SKM-1 treated with dmso at 0.1 percent for 144 hours (cell line): ENCODE measurements around the gene IMPG2.

Experiments
- DNase-seq: peaks from one replicate; lab custom pipeline; 2025; ENCODE audit not compliant: unreplicated experiment; lab: John Stamatoyannopoulos, UW

Gene IMPG2

GRCh38 chr3:101243285-101244211 is 76.8 kb downstream of the IMPG2 start:
- no peak for DNase-seq

- no peak for DNase-seq
Measured at GRCh38 chr3:101240719-101241399, 79.5 kb downstream of the IMPG2 start.

- DNase-seq, result no peak
Measured at GRCh38 chr3:101235048-101235447, 85.3 kb downstream of the IMPG2 start.

- DNase-seq, result no peak
Measured at GRCh38 chr3:101230618-101231017, 89.8 kb downstream of the IMPG2 start.

- no peak for DNase-seq
Measured at GRCh38 chr3:101229681-101230080, 90.7 kb downstream of the IMPG2 start.

GRCh38 chr3:101228441-101228840 is 91.9 kb downstream of the IMPG2 start:
- DNase-seq, result no peak

- no peak for DNase-seq
Measured at GRCh38 chr3:101224739-101225138, 95.6 kb downstream of the IMPG2 start.

GRCh38 chr3:101223016-101223415 is 97.4 kb downstream of the IMPG2 start:
- DNase-seq, result no peak

- DNase-seq, result no peak
Measured at GRCh38 chr3:101219842-101220560, 100.4 kb downstream of the IMPG2 start.

GRCh38 chr3:101217472-101218245 is 102.7 kb downstream of the IMPG2 start:
- no peak for DNase-seq

- DNase-seq, result peak; percentile 7
Measured at GRCh38 chr3:101216710-101217465, 103.5 kb downstream of the IMPG2 start.

GRCh38 chr3:101212730-101213129 is 107.6 kb downstream of the IMPG2 start:
- peak; percentile 53 for DNase-seq

- no peak for DNase-seq
Measured at GRCh38 chr3:101204246-101204645, 116.1 kb downstream of the IMPG2 start.

GRCh38 chr3:101203411-101203810 is 117.0 kb downstream of the IMPG2 start:
- DNase-seq, result no peak

- DNase-seq, result no peak
Measured at GRCh38 chr3:101202640-101203039, 117.7 kb downstream of the IMPG2 start.

- DNase-seq, result no peak
Measured at GRCh38 chr3:101200461-101200860, 119.9 kb downstream of the IMPG2 start.

- DNase-seq, result no peak
Measured at GRCh38 chr3:101195951-101196713, 124.2 kb downstream of the IMPG2 start.

- DNase-seq, result no peak
Measured at GRCh38 chr3:101194392-101194791, 126.0 kb downstream of the IMPG2 start.

- no peak for DNase-seq
Measured at GRCh38 chr3:101193957-101194356, 126.4 kb downstream of the IMPG2 start.
